ENCODE data around the gene PIP5K1C.
A peak's percentile ranks its signal among the peaks of the same experiment; 100 is the strongest.

The PIP5K1C gene

DNA sequence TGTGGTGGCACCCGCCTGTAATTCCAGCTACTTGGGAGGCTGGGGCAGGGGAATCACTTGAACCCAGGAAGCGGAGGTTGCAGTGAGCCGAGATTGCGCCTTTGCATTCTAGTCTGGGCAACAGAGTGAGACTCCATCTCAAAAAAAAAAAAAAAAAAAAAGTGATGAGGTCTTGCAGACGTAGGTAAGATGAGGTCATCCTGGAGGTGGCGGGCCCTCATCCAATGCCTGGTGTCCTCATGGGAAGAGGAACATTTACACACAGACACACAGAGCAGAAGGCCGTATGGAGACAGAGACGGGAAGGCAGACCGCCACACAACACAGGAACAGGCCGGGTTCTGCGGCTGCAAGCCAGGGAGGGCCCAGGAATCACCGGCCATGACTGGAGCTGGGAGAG is 78.0 kb downstream of the PIP5K1C start:
- no peak for DNase-seq

- no peak for DNase-seq
Observed at GRCh38 chr19:3621689-3622088, 78.6 kb downstream of the PIP5K1C start.

GRCh38 chr19:3620817-3621547 is 79.3 kb downstream of the PIP5K1C start:
- no peak for DNase-seq

GRCh38 chr19:3620145-3620816 is 80.0 kb downstream of the PIP5K1C start:
- no peak for DNase-seq

- DNase-seq = no peak
Observed at GRCh38 chr19:3619631-3620012, 80.6 kb downstream of the PIP5K1C start.

- no peak for DNase-seq
Observed at GRCh38 chr19:3618811-3619630, 81.2 kb downstream of the PIP5K1C start.

GRCh38 chr19:3618144-3618810 is 82.0 kb downstream of the PIP5K1C start:
- DNase-seq = peak; percentile 71

GRCh38 chr19:3617463-3617862 is 82.8 kb downstream of the PIP5K1C start:
- no peak for DNase-seq

- no peak for DNase-seq
Observed at GRCh38 chr19:3615524-3616135, 84.6 kb downstream of the PIP5K1C start.

DNA sequence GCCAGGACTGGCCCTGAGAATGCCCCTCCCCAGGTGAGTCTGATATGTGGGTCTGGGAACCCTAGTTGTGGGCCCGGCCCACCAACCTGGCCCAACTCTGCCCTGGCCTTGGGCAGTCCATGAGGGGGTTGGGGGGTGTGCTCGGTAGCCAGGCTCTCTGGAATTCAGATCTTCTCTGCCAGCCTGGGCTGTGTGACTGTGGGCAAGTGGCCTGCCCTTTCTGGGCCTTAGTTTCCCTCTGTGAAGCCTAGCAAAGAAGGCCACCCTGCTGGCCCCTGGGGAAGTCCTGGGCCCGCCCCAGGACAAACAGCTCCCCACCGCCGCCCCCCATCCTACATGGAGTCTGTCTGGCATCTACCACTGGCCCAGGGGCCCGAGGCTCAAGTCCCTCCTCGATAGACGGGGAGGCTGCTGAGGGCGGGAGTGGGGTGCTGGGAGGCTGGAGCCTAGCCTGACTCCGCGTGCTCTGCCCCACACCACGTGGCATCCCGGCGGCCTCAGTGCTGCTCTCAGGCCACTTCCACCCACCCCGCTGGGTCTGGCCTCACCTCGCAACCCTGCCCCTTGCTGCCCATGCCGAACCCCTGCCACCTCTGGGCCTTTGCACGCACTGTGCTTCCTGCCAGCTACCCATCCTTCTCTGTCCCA is 85.3 kb downstream of the PIP5K1C start:
- DNase-seq = no peak

GRCh38 chr19:3613818-3614661 is 86.2 kb downstream of the PIP5K1C start:
- DNase-seq = no peak

- DNase-seq = peak; percentile 34
Observed at GRCh38 chr19:3612901-3613741, 87.1 kb downstream of the PIP5K1C start.

GRCh38 chr19:3612330-3612729 is 87.9 kb downstream of the PIP5K1C start:
- no peak for DNase-seq

DNA sequence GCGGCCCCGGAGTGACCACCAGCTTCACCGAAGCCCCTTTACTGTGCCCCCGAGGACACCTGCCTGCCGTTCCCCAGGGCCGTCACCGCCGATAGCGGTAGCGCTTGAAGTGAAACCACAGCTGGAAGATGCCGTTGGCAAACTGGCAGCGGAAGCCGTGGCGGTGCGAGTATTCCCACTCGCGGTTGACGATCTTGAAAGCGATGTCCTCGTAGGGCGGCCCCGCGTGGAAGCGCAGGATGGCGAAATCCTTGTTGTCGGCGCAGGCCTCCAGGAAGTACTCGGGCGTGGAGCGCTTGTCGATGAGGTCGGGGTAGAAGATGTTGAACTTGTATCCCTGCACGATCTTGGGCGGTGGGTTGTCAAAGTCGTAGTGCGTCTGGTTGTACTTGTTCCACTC is 88.4 kb downstream of the PIP5K1C start:
- no peak for DNase-seq

- peak; percentile 19 for DNase-seq
Observed at GRCh38 chr19:3610745-3611717, 89.2 kb downstream of the PIP5K1C start.

DNA sequence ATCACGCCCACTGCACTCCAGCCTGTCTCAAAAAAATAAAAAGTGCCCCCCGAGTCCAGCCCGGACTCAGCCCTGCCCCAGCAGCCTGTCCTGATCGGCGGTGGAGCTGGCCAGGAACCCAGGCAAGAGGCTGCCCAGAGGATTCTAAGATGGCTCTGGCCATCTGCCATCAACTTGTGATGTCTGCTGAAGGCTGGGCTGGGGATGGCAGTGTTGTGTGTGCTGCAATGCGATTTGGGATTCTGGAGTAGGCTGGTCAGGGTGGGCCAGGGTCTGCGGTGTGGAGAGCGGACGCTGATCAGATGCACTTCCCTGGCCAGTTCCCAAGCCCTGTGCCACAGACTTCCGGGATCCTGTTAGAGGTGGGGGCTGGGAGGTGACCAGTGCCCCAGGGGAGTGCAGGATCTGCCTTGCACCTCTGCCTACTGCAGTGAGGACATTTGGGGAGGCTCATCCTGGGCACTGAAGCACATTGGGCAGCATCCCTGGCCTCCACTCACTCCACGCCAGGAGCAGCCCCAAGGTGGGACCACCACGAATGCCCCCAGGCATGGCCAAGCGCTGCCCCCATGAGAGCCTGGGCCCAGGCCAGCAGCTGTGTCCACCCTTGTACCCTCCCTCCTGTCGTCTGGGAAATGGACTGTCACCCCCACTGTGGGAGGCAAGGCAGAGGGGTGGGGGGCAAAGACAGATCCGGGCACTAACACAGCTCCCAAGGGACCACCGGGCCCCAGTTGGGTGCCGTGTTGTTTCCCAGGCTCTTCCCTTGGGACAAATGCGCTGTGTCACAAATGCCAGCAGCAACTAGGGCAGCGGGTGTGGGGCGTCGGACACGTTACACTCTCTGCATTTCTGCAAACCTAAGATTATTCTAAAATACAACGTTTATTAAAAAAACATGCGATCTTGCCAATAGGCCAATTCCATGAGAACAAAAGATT is 90.2 kb downstream of the PIP5K1C start:
- DNase-seq = peak; percentile 21

GRCh38 chr19:3608750-3609322 is 91.4 kb downstream of the PIP5K1C start:
- DNase-seq = peak; percentile 62

All from right hindlimb (tissue), 1 donor.